ENCODE results near the gene CD99. TPM values are rescaled to one million over a fixed set of nuclear protein-coding genes. Genes with fewer than 3 reads are reported as not detected.

The CD99 gene
- total RNA-seq, 4 donors from 2014 or later = 134 to 178 (median 143) TPM

GRCh38 chrX:2788980-2789379, 97.9 kb downstream of the CD99 start:
- in situ Hi-C loops (cut with MboI; ENCODE audit: low pct_ligation_motif_present in 1 of 4, low pct_unique_long_range_greater_than_20kb in 1 of 4, low sequenced_read_pairs in 3 of 4) = no loop called here
- Histone ChIP-seq H3K9me3 (no peaks in the 10 kb centered on the region), H3K27ac (no peak overlapping the region), H3K36me3 (no peaks in the 10 kb centered on the region), H3K27me3 (no peaks in the 10 kb centered on the region), H3K4me1 (no peaks in the 10 kb centered on the region), H3K4me3 (no peak overlapping the region)
- intact Hi-C loops (cut with DNase I; ENCODE audit: low total_unique reads) = no loop called here
- no peak for DNase-seq
- 80% methylated on average over 4 of the region's 4 CpGs; no CpG with 5 or more reads in 1 of the 2 donors for WGBS, 2 donors (ENCODE audit: low coverage in 1 of 2)
- TF ChIP-seq EP300 (IDR thresholded peaks at IDR 0.05; ENCODE audit: low read depth) (no peak), POLR2A (IDR thresholded peaks at IDR 0.05) (no peak), POLR2AphosphoS5 (IDR thresholded peaks at IDR 0.05) (no peak)
- TF ChIP-seq, protein P1, sequence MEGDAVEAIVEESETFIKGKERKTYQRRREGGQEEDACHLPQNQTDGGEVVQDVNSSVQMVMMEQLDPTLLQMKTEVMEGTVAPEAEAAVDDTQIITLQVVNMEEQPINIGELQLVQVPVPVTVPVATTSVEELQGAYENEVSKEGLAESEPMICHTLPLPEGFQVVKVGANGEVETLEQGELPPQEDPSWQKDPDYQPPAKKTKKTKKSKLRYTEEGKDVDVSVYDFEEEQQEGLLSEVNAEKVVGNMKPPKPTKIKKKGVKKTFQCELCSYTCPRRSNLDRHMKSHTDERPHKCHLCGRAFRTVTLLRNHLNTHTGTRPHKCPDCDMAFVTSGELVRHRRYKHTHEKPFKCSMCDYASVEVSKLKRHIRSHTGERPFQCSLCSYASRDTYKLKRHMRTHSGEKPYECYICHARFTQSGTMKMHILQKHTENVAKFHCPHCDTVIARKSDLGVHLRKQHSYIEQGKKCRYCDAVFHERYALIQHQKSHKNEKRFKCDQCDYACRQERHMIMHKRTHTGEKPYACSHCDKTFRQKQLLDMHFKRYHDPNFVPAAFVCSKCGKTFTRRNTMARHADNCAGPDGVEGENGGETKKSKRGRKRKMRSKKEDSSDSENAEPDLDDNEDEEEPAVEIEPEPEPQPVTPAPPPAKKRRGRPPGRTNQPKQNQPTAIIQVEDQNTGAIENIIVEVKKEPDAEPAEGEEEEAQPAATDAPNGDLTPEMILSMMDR (IDR thresholded peaks at IDR 0.05) = no peak

- no peak for TF ChIP-seq POLR2A (IDR thresholded peaks at IDR 0.05)
- TF ChIP-seq, protein P1 (IDR thresholded peaks at IDR 0.05) = no peak
- TF ChIP-seq POLR2AphosphoS5 (IDR thresholded peaks at IDR 0.05) = no peak
- TF ChIP-seq EP300 (IDR thresholded peaks at IDR 0.05; ENCODE audit: low read depth) = no peak
- no peak overlapping the region for H3K27ac ChIP-seq
- in situ Hi-C loops (cut with MboI; ENCODE audit: low pct_ligation_motif_present in 1 of 4, low pct_unique_long_range_greater_than_20kb in 1 of 4, low sequenced_read_pairs in 3 of 4) = no loop called here
- no peaks in the 10 kb centered on the region for H3K27me3 ChIP-seq
- intact Hi-C loops (cut with DNase I; ENCODE audit: low total_unique reads) = no loop called here
- WGBS, 2 donors (ENCODE audit: low coverage in 1 of 2) = 88 to 100% methylated on average over 2 to 3 of the region's 3 CpGs
- no peak overlapping the region for H3K4me3 ChIP-seq
- no peaks in the 10 kb centered on the region for H3K4me1 ChIP-seq
- DNase-seq = no peak
- H3K36me3 ChIP-seq = no peaks in the 10 kb centered on the region
- no peaks in the 10 kb centered on the region for H3K9me3 ChIP-seq
These were observed 98.5 kb downstream of the CD99 start for GRCh38 chrX:2789569-2789968.

Other genes with a start within 250 kb of the CD99 start
- 10 to 100 TPM; 27.9 to 39.9 (median 33.9) TPM for gene DHRSX, start 190.3 kb upstream of the CD99 start, total RNA-seq
- 10 to 100 TPM; 44.0 to 94.3 (median 67.1) TPM for gene ZBED1, start 190.3 kb upstream of the CD99 start, total RNA-seq
- under 1 TPM in 1 of 4 donors, not detected in 3; 0.41 TPM for gene XG, start 60.7 kb downstream of the CD99 start, total RNA-seq
- gene GYG2, start 137.6 kb downstream of the CD99 start, total RNA-seq = 1 to 10 TPM; 3.0 to 6.8 (median 4.2) TPM
- gene ARSD, start 238.0 kb downstream of the CD99 start, total RNA-seq = 10 to 100 TPM; 47.1 to 65.4 (median 58.6) TPM